Upper lobe of left lung (tissue), 6 donors: Measurements from ENCODE around the gene APH1B. TPM values are rescaled to one million over a fixed set of nuclear protein-coding genes. Genes with fewer than 3 reads are reported as not detected.

Experiments
- ATAC-seq, 2 donors: fragments of 200-7000 bp; cut with Tn5 transposase; one replicate each; pipeline ENCODE4 v1.9.1; 2022; ENCODE audit warnings: mild to moderate bottlenecking in 2 of 2, moderate library complexity in 2 of 2; ENCODE audit not compliant: low FRiP score in 2 of 2
- DNase-seq, 2 donors: peaks; one replicate each; pipeline ENCODE4 v3.0.0-alpha.2; 2019 to 2020
- H3K27ac ChIP-seq, 4 donors: fragments of 200-600 bp; sonication (generic); one replicate each; pipeline ENCODE4 v1.5.1; 2016 to 2019
- H3K27me3 ChIP-seq, 4 donors: fragments of 200-600 bp; sonication (generic); one replicate each; pipeline ENCODE4 v1.5.1; 2017 to 2019
- H3K36me3 ChIP-seq, 4 donors: fragments of 200-600 bp; sonication (generic); one replicate each; pipeline ENCODE4 v1.5.1; 2016 to 2019
- H3K4me1 ChIP-seq, 4 donors: fragments of 200-600 bp; sonication (generic); one replicate each; pipeline ENCODE4 v1.5.1; 2018 to 2019
- H3K4me3 ChIP-seq, 4 donors: fragments of 200-600 bp; sonication (generic); one replicate each; pipeline ENCODE4 v1.5.1; 2017 to 2019; ENCODE audit warnings: mild to moderate bottlenecking in 2 of 4, moderate library complexity in 1 of 4
- H3K9me3 ChIP-seq, 4 donors: fragments of 200-600 bp; sonication (generic); one replicate each; pipeline ENCODE4 v1.5.1; 2018 to 2019
- EP300 ChIP-seq, 4 donors: sonication (generic); formaldehyde crosslinking; IDR thresholded peaks; one replicate each; pipeline ENCODE4 v1.5.1; 2017; ENCODE audit warnings: antibody characterized with exemption in 4 of 4, control low read depth in 2 of 4
- POLR2A ChIP-seq, 4 donors: fragments of 450-650 bp; IDR thresholded peaks; one replicate each; pipeline ENCODE4 v1.5.1; 2016 to 2017; ENCODE audit warnings: antibody characterized with exemption in 4 of 4, mild to moderate bottlenecking in 2 of 4
- POLR2AphosphoS5 ChIP-seq, 2 donors: sonication (generic); formaldehyde crosslinking; IDR thresholded peaks; one replicate each; pipeline ENCODE4 v1.5.1; 2017; ENCODE audit warnings: antibody characterized with exemption in 2 of 2
- WGBS, 2 donors: methylation state at CpG; one replicate each; pipeline ENCODE4 v1.1.5; 2017 to 2018; 5-methylcytosine and 5-hydroxymethylcytosine counted together
- total RNA-seq, 6 donors: library from RNA; depleted of rRNA in 4 of 6; stranded (reverse); fragments of >200 nt in 4 of 6; gene quantifications; one replicate each; pipeline versions ENCODE4 v1.1.0 to v1.2.1, GENCODE V29; 2016 to 2021
- TF ChIP-seq, protein P1 (sequence below), 6 experiments: fragments of 450-650 bp in 4 of 6; fragments of 200-600 bp in 2 of 6; sonication (generic) in 2 of 6; IDR thresholded peaks; one replicate each; pipeline ENCODE4 v1.5.1; 2016 to 2019; ENCODE audit warnings: antibody characterized with exemption in 6 of 6
- donor health status: DM: no; HTN: no; CAD: no; lungs with moderate emphysema.
- donor health status: DM: no; HTN: yes; CAD: no; lungs with severe emphysema.

Gene APH1B
- total RNA-seq, 6 donors from 2014 or later, result 4.9 to 28.9 (median 12.4) TPM

DNA sequence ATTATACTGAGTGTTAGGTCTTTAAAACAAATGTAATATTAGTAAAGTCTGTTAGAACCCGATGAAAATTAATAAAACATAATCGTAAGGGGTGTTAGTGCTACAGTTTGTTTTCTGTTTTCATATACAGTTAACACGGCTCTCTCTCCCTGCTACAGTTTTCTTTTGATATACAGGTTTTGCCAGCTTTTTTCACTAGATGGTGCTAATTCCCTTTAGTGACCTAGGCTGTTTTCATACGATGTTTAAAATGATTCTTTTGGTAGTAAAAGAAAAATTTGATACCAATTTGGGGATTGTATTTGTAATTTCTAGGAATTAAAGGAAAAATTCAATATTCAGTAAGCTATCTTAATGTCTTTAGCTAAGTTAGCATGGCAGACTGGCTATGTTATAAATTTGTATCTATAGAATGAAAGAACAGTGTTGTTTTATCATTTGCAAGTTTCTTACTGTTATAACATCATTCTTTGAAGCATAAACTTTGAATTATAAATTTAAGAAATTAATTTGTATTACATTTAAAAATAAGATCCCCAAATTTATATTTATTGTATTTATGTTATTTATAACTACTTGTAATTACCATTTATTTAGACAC lies 11.5 kb downstream of the APH1B start:
- ATAC-seq (peak in 1 of 2 donors; percentile 79), DNase-seq (no peak)
- Histone ChIP-seq H3K27ac (no peak overlapping the region), H3K4me1 (peaks cover 0 to 19% (median 11%) of the 10 kb centered on the region in 4 donors), H3K9me3 (no peaks in the 10 kb centered on the region), H3K4me3 (no peak overlapping the region), H3K36me3 (peaks cover 0 to 19% (median 4%) of the 10 kb centered on the region in 4 donors), H3K27me3 (no peaks in the 10 kb centered on the region)
- TF ChIP-seq, protein P1, sequence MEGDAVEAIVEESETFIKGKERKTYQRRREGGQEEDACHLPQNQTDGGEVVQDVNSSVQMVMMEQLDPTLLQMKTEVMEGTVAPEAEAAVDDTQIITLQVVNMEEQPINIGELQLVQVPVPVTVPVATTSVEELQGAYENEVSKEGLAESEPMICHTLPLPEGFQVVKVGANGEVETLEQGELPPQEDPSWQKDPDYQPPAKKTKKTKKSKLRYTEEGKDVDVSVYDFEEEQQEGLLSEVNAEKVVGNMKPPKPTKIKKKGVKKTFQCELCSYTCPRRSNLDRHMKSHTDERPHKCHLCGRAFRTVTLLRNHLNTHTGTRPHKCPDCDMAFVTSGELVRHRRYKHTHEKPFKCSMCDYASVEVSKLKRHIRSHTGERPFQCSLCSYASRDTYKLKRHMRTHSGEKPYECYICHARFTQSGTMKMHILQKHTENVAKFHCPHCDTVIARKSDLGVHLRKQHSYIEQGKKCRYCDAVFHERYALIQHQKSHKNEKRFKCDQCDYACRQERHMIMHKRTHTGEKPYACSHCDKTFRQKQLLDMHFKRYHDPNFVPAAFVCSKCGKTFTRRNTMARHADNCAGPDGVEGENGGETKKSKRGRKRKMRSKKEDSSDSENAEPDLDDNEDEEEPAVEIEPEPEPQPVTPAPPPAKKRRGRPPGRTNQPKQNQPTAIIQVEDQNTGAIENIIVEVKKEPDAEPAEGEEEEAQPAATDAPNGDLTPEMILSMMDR (IDR thresholded peaks at IDR 0.05), result peak; percentile 23 to 65 (median 56)
- TF ChIP-seq POLR2AphosphoS5 (IDR thresholded peaks at IDR 0.05) (no peak), POLR2A (IDR thresholded peaks at IDR 0.05) (no peak)
- 1 to 10% methylated on average over 4 of the region's 4 CpGs for WGBS, 2 donors

DNA sequence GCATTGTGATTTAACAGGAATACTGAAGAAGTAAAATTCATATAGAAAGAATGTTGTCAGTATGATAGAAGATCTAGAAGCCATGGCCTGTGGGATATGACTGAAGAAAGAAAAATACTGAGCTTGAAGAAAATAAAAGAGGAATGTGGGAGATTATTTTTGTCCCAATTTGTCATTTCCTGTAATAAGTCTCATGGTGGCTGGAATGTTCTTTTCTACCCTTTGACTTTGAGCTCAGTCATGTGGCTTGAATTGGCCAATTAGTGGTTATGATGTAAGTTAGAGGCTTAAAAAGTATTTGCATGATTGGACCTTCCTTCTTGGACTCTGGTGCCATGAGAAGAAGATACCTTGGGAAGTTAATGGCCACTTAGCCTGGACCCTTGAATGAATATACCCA lies 14.1 kb downstream of the APH1B start:
- peaks cover 0 to 7% (median 0%) of the 10 kb centered on the region in 4 donors for H3K36me3 ChIP-seq
- no peak for DNase-seq
- no peak overlapping the region for H3K4me3 ChIP-seq
- H3K4me1 ChIP-seq, result peaks cover 0 to 19% (median 11%) of the 10 kb centered on the region in 4 donors
- TF ChIP-seq, protein P1 (IDR thresholded peaks at IDR 0.05), result no peak
- TF ChIP-seq POLR2A (IDR thresholded peaks at IDR 0.05), result peak in 1 of 4 donors; percentile 17
- no peaks in the 10 kb centered on the region for H3K27me3 ChIP-seq
- peak overlapping the region in 3 of 4 donors; percentile 5 to 55 (median 28) for H3K27ac ChIP-seq
- no peak for ATAC-seq
- H3K9me3 ChIP-seq, result no peaks in the 10 kb centered on the region

DNA sequence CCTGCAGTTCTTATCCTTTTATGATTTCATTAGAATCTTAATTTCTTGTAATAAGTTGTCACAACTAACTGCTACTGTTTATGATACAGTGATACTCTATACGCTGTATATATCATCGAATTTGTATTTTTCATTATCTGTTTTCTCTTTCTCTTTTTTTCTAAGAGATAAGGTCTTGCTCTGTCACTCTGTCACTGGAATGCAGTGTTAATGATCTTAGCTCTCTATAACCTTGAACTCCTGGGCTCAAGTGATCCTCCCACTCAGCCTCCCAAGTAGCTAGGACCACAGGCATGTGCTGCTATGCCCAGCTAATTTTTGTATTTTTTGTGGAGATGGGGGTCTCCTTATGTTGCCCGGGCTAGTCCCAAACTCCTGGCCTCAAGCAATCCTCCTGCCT lies 14.8 kb downstream of the APH1B start:
- 91 to 98% methylated on average over 3 of the region's 3 CpGs for whole genome bisulfite sequencing, 2 donors
- no peak for ATAC-seq
- Histone ChIP-seq H3K27ac (peak overlapping the region in 2 of 4 donors; percentile 24 to 53), H3K27me3 (no peaks in the 10 kb centered on the region), H3K4me1 (peaks cover 0 to 19% (median 11%) of the 10 kb centered on the region in 4 donors), H3K4me3 (no peak overlapping the region), H3K36me3 (peaks cover 0 to 3% (median 0%) of the 10 kb centered on the region in 4 donors), H3K9me3 (no peaks in the 10 kb centered on the region)
- TF ChIP-seq, protein P1 (IDR thresholded peaks at IDR 0.05), result no peak
- no peak for TF ChIP-seq POLR2AphosphoS5 (IDR thresholded peaks at IDR 0.05)
- no peak for TF ChIP-seq EP300 (IDR thresholded peaks at IDR 0.05)
- TF ChIP-seq POLR2A (IDR thresholded peaks at IDR 0.05), result no peak
- DNase-seq, result no peak

DNA sequence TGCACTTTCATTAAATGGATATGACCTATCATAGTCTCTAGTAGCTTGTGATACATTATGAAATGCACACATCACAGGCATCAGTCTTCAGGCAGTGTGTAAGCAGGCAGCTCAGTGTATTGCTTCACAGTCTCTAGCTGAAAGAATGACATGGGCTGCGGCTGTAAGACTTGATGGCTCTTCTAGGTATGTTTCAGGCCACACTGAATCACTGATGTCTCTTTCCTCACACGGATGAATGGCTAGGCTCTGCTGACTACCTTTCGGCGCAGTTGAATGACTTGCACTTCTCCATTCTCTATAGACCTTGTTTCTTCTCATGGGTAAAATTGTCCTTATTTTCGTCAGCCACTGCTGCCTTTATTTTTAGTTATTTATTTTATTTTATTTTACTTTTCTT lies 15.4 kb downstream of the APH1B start:
- H3K27ac ChIP-seq, result peak overlapping the region in 1 of 4 donors; percentile 38
- H3K36me3 ChIP-seq, result no peaks in the 10 kb centered on the region
- DNase-seq (peak in 1 of 2 donors; percentile 35), ATAC-seq (peak; percentile 40 to 43)
- 86 to 95% methylated on average over 5 of the region's 5 CpGs for WGBS, 2 donors
- H3K4me1 ChIP-seq, result peaks cover 0 to 19% (median 11%) of the 10 kb centered on the region in 4 donors
- H3K9me3 ChIP-seq, result no peaks in the 10 kb centered on the region
- no peak overlapping the region for H3K4me3 ChIP-seq
- no peaks in the 10 kb centered on the region for H3K27me3 ChIP-seq
- TF ChIP-seq EP300 (IDR thresholded peaks at IDR 0.05) (peak in 1 of 4 donors; percentile 23), POLR2A (IDR thresholded peaks at IDR 0.05) (peak in 1 of 4 donors; percentile 29), POLR2AphosphoS5 (IDR thresholded peaks at IDR 0.05) (peak in 1 of 2 donors; percentile 32)
- TF ChIP-seq, protein P1 (IDR thresholded peaks at IDR 0.05), result no peak

DNA sequence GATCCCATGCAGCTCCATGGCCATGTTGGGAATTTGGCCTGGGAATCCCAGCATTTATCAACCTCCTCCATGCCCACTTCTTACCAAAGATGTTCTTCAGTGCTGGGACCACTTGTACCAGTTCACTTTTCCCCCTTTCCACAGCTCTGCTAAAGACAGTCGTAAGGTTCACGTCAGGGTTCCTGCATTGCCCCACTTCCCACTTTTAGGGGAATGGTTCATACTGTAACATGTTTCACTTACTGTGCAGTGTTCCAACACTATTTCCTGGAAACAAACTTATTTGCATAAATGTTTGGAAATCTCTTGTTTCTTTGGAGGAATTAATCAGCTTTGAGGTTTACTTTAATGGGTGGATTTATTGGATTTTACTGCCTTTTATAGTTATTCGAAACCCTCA lies 17.0 kb downstream of the APH1B start:
- H3K4me3 ChIP-seq, result no peak overlapping the region
- ATAC-seq (peak; percentile 37 to 76), DNase-seq (peak in 1 of 2 donors; percentile 41)
- H3K27me3 ChIP-seq, result no peaks in the 10 kb centered on the region
- WGBS, 2 donors, result 85 to 93% methylated on average over 3 of the region's 3 CpGs
- H3K9me3 ChIP-seq, result no peaks in the 10 kb centered on the region
- H3K4me1 ChIP-seq, result peaks cover 0 to 13% (median 5%) of the 10 kb centered on the region in 4 donors
- H3K36me3 ChIP-seq, result peaks cover 0 to 6% (median 0%) of the 10 kb centered on the region in 4 donors
- peak in 1 of 2 donors; percentile 73 for TF ChIP-seq POLR2AphosphoS5 (IDR thresholded peaks at IDR 0.05)
- TF ChIP-seq, protein P1 (IDR thresholded peaks at IDR 0.05), result no peak
- TF ChIP-seq POLR2A (IDR thresholded peaks at IDR 0.05), result peak in 1 of 4 donors; percentile 39
- TF ChIP-seq EP300 (IDR thresholded peaks at IDR 0.05), result no peak
- peak overlapping the region in 1 of 4 donors; percentile 38 for H3K27ac ChIP-seq
